Measurements from ENCODE around the gene CD9. TPM values are rescaled to one million over a fixed set of nuclear protein-coding genes. Genes with fewer than 3 reads are reported as not detected.
"Not testable (repeated sequence)": the region's sequence is repeated elsewhere in the genome, so short reads cannot be mapped to it uniquely, and the experiment has no call there.

CD9 gene
- 30.9 TPM for polyA plus RNA-seq (2013, experiment 1 of 2; ENCODE audit: insufficient read length)
- polyA plus RNA-seq (2013, experiment 2 of 2; ENCODE audit: insufficient read length) = 26.8 TPM

- no peak for DNase-seq
These were observed at the start of gene CD9 for GRCh38 chr12:6200256-6201212. CD9 (plus strand) TSS chr12:6200400; CDS start chr12:6200500, 100 bp downstream.

GRCh38 chr12:6154730-6155459 is 45.3 kb upstream of the CD9 start:
- no peak for DNase-seq

GRCh38 chr12:6157482-6157881 is 42.7 kb upstream of the CD9 start:
- no peak for DNase-seq

- no peak for DNase-seq
These were observed 41.9 kb upstream of the CD9 start for GRCh38 chr12:6158255-6158654.

- no peak for DNase-seq
These were observed 41.5 kb upstream of the CD9 start for GRCh38 chr12:6158749-6159148.

GRCh38 chr12:6159166-6160011 is 40.8 kb upstream of the CD9 start:
- not testable (repeated sequence) for DNase-seq

- not testable (repeated sequence) for DNase-seq
These were observed 40.1 kb upstream of the CD9 start for GRCh38 chr12:6160049-6160649.

GRCh38 chr12:6161124-6161882 is 38.9 kb upstream of the CD9 start:
- DNase-seq = peak; percentile 66

GRCh38 chr12:6163416-6164060 is 36.7 kb upstream of the CD9 start:
- DNase-seq = no peak

- DNase-seq = peak; percentile 68
These were observed 34.8 kb upstream of the CD9 start for GRCh38 chr12:6165395-6165794.

GRCh38 chr12:6166808-6167207 is 33.4 kb upstream of the CD9 start:
- no peak for DNase-seq

- peak; percentile 97 for DNase-seq
These were observed 32.6 kb upstream of the CD9 start for GRCh38 chr12:6167327-6168280.

- no peak for DNase-seq
These were observed 28.7 kb upstream of the CD9 start for GRCh38 chr12:6171409-6172015.

GRCh38 chr12:6172086-6172485 is 28.1 kb upstream of the CD9 start:
- DNase-seq = no peak

- DNase-seq = no peak
These were observed 27.3 kb upstream of the CD9 start for GRCh38 chr12:6172862-6173261.

GRCh38 chr12:6177642-6178358 is 22.4 kb upstream of the CD9 start:
- DNase-seq = no peak

GRCh38 chr12:6178981-6179761 is 21.0 kb upstream of the CD9 start:
- DNase-seq = peak; percentile 87

All from fibroblast of skin of back (primary cell).